ENCODE measurements around the gene DIRAS2. TPM values are rescaled to one million over a fixed set of nuclear protein-coding genes. Genes with fewer than 3 reads are reported as not detected.
"Not testable (repeated sequence)": the region's sequence is repeated elsewhere in the genome, so short reads cannot be mapped to it uniquely, and the experiment has no call there.

The DIRAS2 gene
- total RNA-seq, 1 donor from 2014 or later: 5.1 TPM

- Mint-ChIP-seq H3K9me3 (ENCODE audit: unreplicated experiment) (peaks cover 10% of the 10 kb centered on the region), H3K27ac (ENCODE audit: unreplicated experiment) (peak overlapping the region; percentile 52), H3K27me3 (ENCODE audit: unreplicated experiment) (no peaks in the 10 kb centered on the region), H3K4me1 (ENCODE audit: unreplicated experiment) (peaks cover 16% of the 10 kb centered on the region), H3K36me3 (ENCODE audit: unreplicated experiment) (no peaks in the 10 kb centered on the region), H3K4me3 (ENCODE audit: unreplicated experiment) (no peak overlapping the region)
- DNase-seq (ENCODE audit: extremely low spot score, unreplicated experiment): no peak
- TF ChIP-seq CTCF (IDR thresholded peaks at IDR 0.05): no peak
Observed at GRCh38 chr9:90659650-90660364, 17.2 kb upstream of the DIRAS2 start.

DNA sequence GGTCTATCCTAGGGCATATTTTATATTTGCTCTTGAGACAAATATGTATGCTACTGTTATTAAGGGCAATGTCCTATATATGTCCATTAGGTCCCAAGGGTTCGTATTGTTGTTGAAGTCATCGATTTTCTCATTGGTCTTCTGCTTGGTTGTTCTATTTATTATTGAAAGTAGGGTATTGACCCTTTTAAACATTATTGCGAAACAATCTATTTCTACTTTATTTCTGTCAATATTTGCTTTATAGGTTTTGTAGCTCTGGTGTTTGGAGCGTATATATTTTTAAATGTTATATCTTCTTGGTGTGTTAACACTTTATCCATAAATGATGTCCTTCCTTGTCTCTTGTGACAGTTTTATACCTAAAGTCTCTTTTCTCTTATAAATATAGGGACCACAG, 16.2 kb upstream of the DIRAS2 start:
- H3K27ac Mint-ChIP-seq (ENCODE audit: unreplicated experiment): no peak overlapping the region
- DNase-seq (ENCODE audit: extremely low spot score, unreplicated experiment): no peak
- peaks cover 14% of the 10 kb centered on the region for H3K9me3 Mint-ChIP-seq (ENCODE audit: unreplicated experiment)
- H3K4me1 Mint-ChIP-seq (ENCODE audit: unreplicated experiment): peaks cover 16% of the 10 kb centered on the region
- H3K27me3 Mint-ChIP-seq (ENCODE audit: unreplicated experiment): no peaks in the 10 kb centered on the region
- H3K36me3 Mint-ChIP-seq (ENCODE audit: unreplicated experiment): no peaks in the 10 kb centered on the region
- no peak overlapping the region for H3K4me3 Mint-ChIP-seq (ENCODE audit: unreplicated experiment)
- no peak for TF ChIP-seq CTCF (IDR thresholded peaks at IDR 0.05)

DNA sequence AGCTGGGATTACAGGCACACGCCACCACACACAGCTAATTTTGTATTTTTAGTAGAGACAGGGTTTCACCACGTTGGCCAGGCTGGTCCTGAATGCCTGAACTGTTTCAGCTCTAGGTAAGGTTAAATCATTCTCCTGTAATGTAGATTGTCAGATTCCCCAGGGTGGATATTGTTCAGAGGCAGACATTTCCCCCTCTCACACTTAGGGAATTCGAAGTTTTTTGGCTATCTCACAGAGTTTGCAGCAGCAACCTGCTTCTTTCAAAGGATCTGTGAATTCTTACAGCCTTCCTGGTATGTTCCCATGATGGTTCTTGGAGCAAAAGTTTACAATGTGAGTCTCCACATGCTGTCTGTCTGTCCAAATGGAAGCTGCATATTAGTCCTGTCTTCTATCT, 15.6 kb upstream of the DIRAS2 start:
- Mint-ChIP-seq H3K9me3 (ENCODE audit: unreplicated experiment) (peaks cover 8% of the 10 kb centered on the region), H3K27me3 (ENCODE audit: unreplicated experiment) (peaks cover 3% of the 10 kb centered on the region), H3K4me3 (ENCODE audit: unreplicated experiment) (no peak overlapping the region), H3K27ac (ENCODE audit: unreplicated experiment) (no peak overlapping the region), H3K36me3 (ENCODE audit: unreplicated experiment) (no peaks in the 10 kb centered on the region), H3K4me1 (ENCODE audit: unreplicated experiment) (peaks cover 16% of the 10 kb centered on the region)
- no peak for TF ChIP-seq CTCF (IDR thresholded peaks at IDR 0.05)
- DNase-seq (ENCODE audit: extremely low spot score, unreplicated experiment): no peak

DNA sequence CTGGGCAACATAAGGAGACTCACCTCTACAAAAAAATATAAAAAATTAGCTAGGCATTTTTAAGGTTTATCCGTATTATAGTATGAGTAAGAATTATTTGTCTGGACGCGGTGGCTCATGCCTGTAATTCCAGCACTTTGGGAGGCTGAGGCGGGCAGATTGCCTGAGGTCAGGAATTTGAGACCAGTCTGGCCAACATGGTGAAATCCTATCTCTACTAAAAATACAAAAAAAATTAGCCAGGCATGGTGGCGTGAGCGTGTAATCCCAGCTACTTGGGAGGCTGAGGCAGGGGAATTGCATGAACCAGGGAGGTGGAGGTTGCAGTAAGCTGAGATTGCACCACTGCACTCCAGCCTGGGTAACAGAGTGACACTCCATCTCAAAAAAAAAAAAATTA, 14.3 kb upstream of the DIRAS2 start:
- not testable (repeated sequence) for H3K9me3 Mint-ChIP-seq (ENCODE audit: unreplicated experiment); H3K36me3 Mint-ChIP-seq (ENCODE audit: unreplicated experiment); DNase-seq (ENCODE audit: extremely low spot score, unreplicated experiment); H3K27me3 Mint-ChIP-seq (ENCODE audit: unreplicated experiment); H3K27ac Mint-ChIP-seq (ENCODE audit: unreplicated experiment); H3K4me3 Mint-ChIP-seq (ENCODE audit: unreplicated experiment)
- peaks cover 16% of the 10 kb centered on the region for H3K4me1 Mint-ChIP-seq (ENCODE audit: unreplicated experiment)

DNA sequence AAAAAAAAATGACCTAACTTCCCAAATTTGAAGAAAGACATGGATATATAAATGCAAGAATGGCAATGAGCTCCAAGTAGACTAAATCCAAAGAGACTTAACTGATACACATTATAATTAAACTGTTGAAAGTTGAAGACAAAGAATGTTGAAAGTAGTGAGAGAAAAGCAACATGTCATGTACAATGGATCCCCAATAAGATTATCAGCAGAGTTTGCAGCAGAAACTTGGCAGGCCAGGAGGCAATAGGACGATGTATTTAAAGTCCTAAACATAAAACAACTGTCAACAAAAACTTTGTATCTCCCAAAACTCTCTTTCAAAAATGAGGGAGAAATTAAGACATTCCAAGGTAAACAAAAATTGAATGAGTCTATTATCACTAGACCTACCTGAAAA, 8.6 kb upstream of the DIRAS2 start:
- Mint-ChIP-seq H3K4me3 (ENCODE audit: unreplicated experiment) (no peak overlapping the region), H3K4me1 (ENCODE audit: unreplicated experiment) (peaks cover under 1% of the 10 kb centered on the region), H3K36me3 (ENCODE audit: unreplicated experiment) (peaks cover 2% of the 10 kb centered on the region), H3K27me3 (ENCODE audit: unreplicated experiment) (peaks cover 18% of the 10 kb centered on the region), H3K27ac (ENCODE audit: unreplicated experiment) (no peak overlapping the region), H3K9me3 (ENCODE audit: unreplicated experiment) (peaks cover 17% of the 10 kb centered on the region)
- TF ChIP-seq CTCF (IDR thresholded peaks at IDR 0.05): no peak
- no peak for DNase-seq (ENCODE audit: extremely low spot score, unreplicated experiment)

Data from osteocyte (in vitro differentiated cells).